Mammary microvascular endothelial cell (primary cell): Measurements from ENCODE around the gene CHODL. TPM values are rescaled to one million over a fixed set of nuclear protein-coding genes. Genes with fewer than 3 reads are reported as not detected.

Experiments
- total RNA-seq: library from RNA; depleted of rRNA; stranded (reverse); fragments of >200 nt; gene quantifications from 2 replicates; pipeline ENCODE4 v1.2.3, GENCODE V29; 2015

CHODL gene, protein sequence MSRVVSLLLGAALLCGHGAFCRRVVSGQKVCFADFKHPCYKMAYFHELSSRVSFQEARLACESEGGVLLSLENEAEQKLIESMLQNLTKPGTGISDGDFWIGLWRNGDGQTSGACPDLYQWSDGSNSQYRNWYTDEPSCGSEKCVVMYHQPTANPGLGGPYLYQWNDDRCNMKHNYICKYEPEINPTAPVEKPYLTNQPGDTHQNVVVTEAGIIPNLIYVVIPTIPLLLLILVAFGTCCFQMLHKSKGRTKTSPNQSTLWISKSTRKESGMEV
- not detected in 2 replicates for total RNA-seq

DNA sequence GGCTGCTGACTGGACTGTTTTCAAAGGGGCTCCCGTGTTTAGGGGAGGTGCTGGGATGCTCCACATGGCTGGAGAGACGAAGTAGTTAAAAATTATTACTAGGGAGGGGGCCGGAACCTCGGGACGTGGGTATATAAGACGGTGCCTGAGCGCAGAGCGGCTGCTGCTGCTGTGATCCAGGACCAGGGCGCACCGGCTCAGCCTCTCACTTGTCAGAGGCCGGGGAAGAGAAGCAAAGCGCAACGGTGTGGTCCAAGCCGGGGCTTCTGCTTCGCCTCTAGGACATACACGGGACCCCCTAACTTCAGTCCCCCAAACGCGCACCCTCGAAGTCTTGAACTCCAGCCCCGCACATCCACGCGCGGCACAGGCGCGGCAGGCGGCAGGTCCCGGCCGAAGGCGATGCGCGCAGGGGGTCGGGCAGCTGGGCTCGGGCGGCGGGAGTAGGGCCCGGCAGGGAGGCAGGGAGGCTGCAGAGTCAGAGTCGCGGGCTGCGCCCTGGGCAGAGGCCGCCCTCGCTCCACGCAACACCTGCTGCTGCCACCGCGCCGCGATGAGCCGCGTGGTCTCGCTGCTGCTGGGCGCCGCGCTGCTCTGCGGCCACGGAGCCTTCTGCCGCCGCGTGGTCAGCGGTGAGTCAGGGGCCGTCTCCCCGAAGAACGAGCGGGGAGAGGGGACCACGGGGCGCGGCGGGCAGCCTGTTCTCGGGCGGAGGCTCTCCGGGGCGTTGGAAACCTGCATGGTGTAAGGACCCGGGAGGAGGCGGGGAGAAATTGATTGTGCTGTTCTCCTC is at the start of gene CHODL:
CHODL (plus strand) TSS at position 163 of the 793 bp plus-strand sequence; CDS start at position 554, 391 bp downstream.

Other genes with a start within 250 kb of the CHODL start
- gene TMPRSS15, start 159.0 kb downstream of the CHODL start, total RNA-seq, result not detected in 2 replicates